ENCODE data around the gene PRSS23. TPM values are rescaled to one million over a fixed set of nuclear protein-coding genes. Genes with fewer than 3 reads are reported as not detected.

The PRSS23 gene
- total and polyA plus RNA-seq, 10 of the 15 experiments (the other 5 are each of a cell fraction or from before 2014, with no cell fraction given), result 0.03 to 0.39 (median 0.16) TPM; not detected in 5

- no peak for ATAC-seq
- Histone ChIP-seq H3K79me2 (ENCODE audit: control insufficient read depth, insufficient read depth, low read length) (no peaks in the 10 kb centered on the region), H4K20me1 (ENCODE audit: control insufficient read depth, insufficient read depth) (no peaks in the 10 kb centered on the region), H3K27me3 (replicated peaks in 1 of 2; ENCODE audit: control insufficient read depth in 2 of 2, insufficient read depth in 2 of 2, low read length in 1 of 2) (peaks cover 0 to 2% of the 10 kb centered on the region in 2 experiments; a peak in 1 of 4 replicates), H3K9ac (ENCODE audit: control insufficient read depth, insufficient read depth, low read length) (no peak overlapping the region), H2AFZ (ENCODE audit: control insufficient read depth, low read depth, low read length) (no peak overlapping the region), H3K4me1 (ENCODE audit: control insufficient read depth, insufficient read depth, low read length) (no peaks in the 10 kb centered on the region), H3K4me2 (ENCODE audit: control insufficient read depth, insufficient read depth) (no peak overlapping the region), H3K9me3 (replicated peaks; ENCODE audit: control insufficient read depth, insufficient read depth, low read length) (no peaks in the 10 kb centered on the region), H3K4me3 (no peak overlapping the region), H3K36me3 (ENCODE audit: control insufficient read depth in 2 of 2, insufficient read depth in 2 of 2, low read length in 1 of 2) (no peaks in the 10 kb centered on the region), H3K27ac (ENCODE audit: control insufficient read depth, insufficient read depth) (no peak overlapping the region)
- intact Hi-C loops (cut with micrococcal nuclease; ENCODE audit: unreplicated experiment) (no loop called here), in situ Hi-C loops (cut with MboI) (no loop called here)
- WGBS (ENCODE audit: insufficient coverage, insufficient replicate concordance, low lambda C conversion rate, missing lambda C conversion rate), result 41% methylated on average over 5 of the region's 5 CpGs
- DNase-seq (ENCODE audit: low read depth, low spot score), result no peak
- POLR2A ChIA-PET, result no interaction called here
- RAD21 ChIA-PET (ENCODE audit: unreplicated experiment), result no interaction called here
- TF ChIP-seq SMAD1 (IDR thresholded peaks at IDR 0.05; ENCODE audit: low read depth, partially characterized antibody), result no peak
- TF ChIP-seq SIN3A (IDR thresholded peaks at IDR 0.05; ENCODE audit: low read depth, low read length), result no peak
- TF ChIP-seq, protein P1, sequence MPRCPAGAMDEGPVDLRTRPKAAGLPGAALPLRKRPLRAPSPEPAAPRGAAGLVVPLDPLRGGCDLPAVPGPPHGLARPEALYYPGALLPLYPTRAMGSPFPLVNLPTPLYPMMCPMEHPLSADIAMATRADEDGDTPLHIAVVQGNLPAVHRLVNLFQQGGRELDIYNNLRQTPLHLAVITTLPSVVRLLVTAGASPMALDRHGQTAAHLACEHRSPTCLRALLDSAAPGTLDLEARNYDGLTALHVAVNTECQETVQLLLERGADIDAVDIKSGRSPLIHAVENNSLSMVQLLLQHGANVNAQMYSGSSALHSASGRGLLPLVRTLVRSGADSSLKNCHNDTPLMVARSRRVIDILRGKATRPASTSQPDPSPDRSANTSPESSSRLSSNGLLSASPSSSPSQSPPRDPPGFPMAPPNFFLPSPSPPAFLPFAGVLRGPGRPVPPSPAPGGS (IDR thresholded peaks at IDR 0.05; ENCODE audit: borderline replicate concordance, insufficient read depth, low read depth, low read length, poor library complexity, severe bottlenecking), result no peak
- no peak for TF ChIP-seq STAT3 (IDR thresholded peaks at IDR 0.05; ENCODE audit: low read depth, low read length)
- TF ChIP-seq ZNF622 (IDR thresholded peaks at IDR 0.05), result no peak
- no peak for TF ChIP-seq ZNF274 (IDR thresholded peaks at IDR 0.05; ENCODE audit: insufficient read depth, insufficient read length)
- TF ChIP-seq ZNF384 (IDR thresholded peaks at IDR 0.05; ENCODE audit: borderline replicate concordance, low read depth, low read length), result no peak
- no peak for TF ChIP-seq NFYB (IDR thresholded peaks at IDR 0.05; ENCODE audit: insufficient read depth, low read depth, low read length)
- TF ChIP-seq RELA (IDR thresholded peaks at IDR 0.05; ENCODE audit: borderline replicate concordance, partially characterized antibody), result no peak
- TF ChIP-seq JUNB (IDR thresholded peaks at IDR 0.05), result no peak
- FAIRE-seq, result no peak
- BruUV-seq (replicated peaks), result no TSS peak
- CTCF ChIA-PET, result no interaction called here
- SMC1A ChIA-PET (ENCODE audit: uncharacterized antibody, unreplicated experiment), result no interaction called here
Measured at GRCh38 chr11:86790867-86791849, 9.2 kb upstream of the PRSS23 start.
